Left lung (tissue), 10 donors: ENCODE measurements around the gene RTN4RL1. TPM values are rescaled to one million over a fixed set of nuclear protein-coding genes. Genes with fewer than 3 reads are reported as not detected.

Experiments
- ATAC-seq: fragments of 200-7000 bp; cut with Tn5 transposase; one replicate; pipeline ENCODE4 v1.9.1; 2020; ENCODE audit warnings: moderate library complexity
- DNase-seq, 4 donors: peaks; one replicate each; pipeline ENCODE4 v3.0.0-alpha.2; 2013 to 2020
- H3K27ac ChIP-seq, 2 donors: fragments of 200-600 bp; sonication (generic) in 1 of 2; one replicate each; pipeline versions ENCODE4 v1.5.0 to v1.8.0; 2020 to 2021
- H3K27me3 ChIP-seq, 2 donors: fragments of 200-600 bp; sonication (generic) in 1 of 2; one replicate each; pipeline versions ENCODE4 v1.5.0 to v1.8.0; 2020 to 2021
- H3K36me3 ChIP-seq, 2 donors: fragments of 200-600 bp; sonication (generic) in 1 of 2; one replicate each; pipeline versions ENCODE4 v1.5.0 to v1.8.0; 2020 to 2021
- H3K4me1 ChIP-seq, 2 donors: fragments of 200-600 bp; one replicate each; pipeline ENCODE4 v1.8.0; 2021
- H3K4me3 ChIP-seq, 2 donors: fragments of 200-600 bp; sonication (generic) in 1 of 2; one replicate each; pipeline versions ENCODE4 v1.5.0 to v1.8.0; 2020 to 2021; ENCODE audit warnings: mild to moderate bottlenecking in 1 of 2
- H3K9me3 ChIP-seq, 2 donors: fragments of 200-600 bp; sonication (generic) in 1 of 2; one replicate each; pipeline versions ENCODE4 v1.5.0 to v1.8.0; 2020 to 2021
- CTCF ChIP-seq, 2 donors: fragments of 200-600 bp; sonication (generic) in 1 of 2; IDR thresholded peaks; one replicate each; pipeline versions ENCODE4 v1.5.0 to v1.8.0; 2021; ENCODE audit warnings: antibody characterized with exemption in 2 of 2
- intact Hi-C, 2 donors: fragments of 100-400 bp; cut with DNase I; formaldehyde crosslinking; loops; one replicate each; pipeline versions ENCODE4 v1.11.2 to v1.14.2; 2022
- polyA plus RNA-seq, 6 donors: library from polyadenylated mRNA; unstranded; fragments of 120-200 nt; gene quantifications; one replicate each; pipeline ENCODE4 v1.2.1, GENCODE V29; 2013; ENCODE audit not compliant: insufficient read length in 6 of 6
- total RNA-seq, 2 donors: library from RNA; stranded (reverse); fragmentation: NEBNext Ultra II Directional; extraction: Animal tissue kit (Norgen Biotek cat#: 25700); gene quantifications; one replicate each; pipeline ENCODE4 v1.2.1, GENCODE V29; 2021
- donor health status: DM: no; HTN: yes; CAD: no.
- donor health status: DM: no; HTN: no; CAD: no.

The RTN4RL1 gene
- total and polyA plus RNA-seq, 8 donors: 0.34 to 5.1 (median 0.51) TPM

- intact Hi-C loops: no loop called here
- Histone ChIP-seq H3K27ac (no peak overlapping the region), H3K4me1 (no peaks in the 10 kb centered on the region), H3K36me3 (no peaks in the 10 kb centered on the region), H3K9me3 (no peaks in the 10 kb centered on the region), H3K27me3 (no peaks in the 10 kb centered on the region), H3K4me3 (no peak overlapping the region)
- no peak for TF ChIP-seq CTCF (IDR thresholded peaks at IDR 0.05)
- DNase-seq: peak in 2 of 4 donors; percentile 43 to 71
- ATAC-seq: no peak
These were observed 81.7 kb downstream of the RTN4RL1 start for GRCh38 chr17:1943436-1943831.

- no peak for ATAC-seq
- no peak for DNase-seq
- no peak overlapping the region for H3K27ac ChIP-seq
- H3K4me1 ChIP-seq: no peaks in the 10 kb centered on the region
- H3K9me3 ChIP-seq: no peaks in the 10 kb centered on the region
- no peak for TF ChIP-seq CTCF (IDR thresholded peaks at IDR 0.05)
- H3K27me3 ChIP-seq: no peaks in the 10 kb centered on the region
- intact Hi-C loops: no loop called here
- no peak overlapping the region for H3K4me3 ChIP-seq
- no peaks in the 10 kb centered on the region for H3K36me3 ChIP-seq
These were observed 82.3 kb downstream of the RTN4RL1 start for GRCh38 chr17:1942666-1943435.

GRCh38 chr17:1942066-1942365 lies 83.1 kb downstream of the RTN4RL1 start:
- TF ChIP-seq CTCF (IDR thresholded peaks at IDR 0.05): no peak
- Histone ChIP-seq H3K36me3 (no peaks in the 10 kb centered on the region), H3K27ac (no peak overlapping the region), H3K27me3 (no peaks in the 10 kb centered on the region), H3K9me3 (no peaks in the 10 kb centered on the region), H3K4me1 (no peaks in the 10 kb centered on the region), H3K4me3 (no peak overlapping the region)
- ATAC-seq (no peak), DNase-seq (no peak)
- intact Hi-C loops: no loop called here

- Histone ChIP-seq H3K9me3 (no peaks in the 10 kb centered on the region), H3K27ac (no peak overlapping the region), H3K4me3 (no peak overlapping the region), H3K27me3 (no peaks in the 10 kb centered on the region), H3K36me3 (no peaks in the 10 kb centered on the region), H3K4me1 (no peaks in the 10 kb centered on the region)
- TF ChIP-seq CTCF (IDR thresholded peaks at IDR 0.05): no peak
- intact Hi-C loops: no loop called here
- ATAC-seq: no peak
- no peak for DNase-seq
These were observed 83.7 kb downstream of the RTN4RL1 start for GRCh38 chr17:1941272-1942065.

GRCh38 chr17:1940810-1941185 lies 84.3 kb downstream of the RTN4RL1 start:
- Histone ChIP-seq H3K9me3 (no peaks in the 10 kb centered on the region), H3K4me3 (no peak overlapping the region), H3K27me3 (peaks cover 0 to 6% of the 10 kb centered on the region in 2 donors), H3K36me3 (no peaks in the 10 kb centered on the region), H3K27ac (no peak overlapping the region), H3K4me1 (no peaks in the 10 kb centered on the region)
- intact Hi-C loops: no loop called here
- ATAC-seq (no peak), DNase-seq (no peak)
- no peak for TF ChIP-seq CTCF (IDR thresholded peaks at IDR 0.05)
